Endodermal cell (in vitro differentiated cells): Measurements from ENCODE around the gene CACNA1H. TPM values are rescaled to one million over a fixed set of nuclear protein-coding genes. Genes with fewer than 3 reads are reported as not detected.

Experiments used
- DNase-seq: peaks from one replicate; pipeline ENCODE4 v3.0.0-alpha.2; 2017
- H3K27ac ChIP-seq: 2 replicates; pipeline ENCODE4 v1.5.1; 2013; ENCODE audit warnings: mild to moderate bottlenecking, low read depth, low read length, moderate library complexity
- H3K27me3 ChIP-seq: 2 replicates; pipeline ENCODE4 v1.6.1; 2013; ENCODE audit warnings: mild to moderate bottlenecking, low read length, moderate library complexity; ENCODE audit not compliant: insufficient read depth, control insufficient read depth, poor library complexity, severe bottlenecking
- H3K36me3 ChIP-seq: 2 replicates; pipeline ENCODE4 v1.7.0; 2013; ENCODE audit warnings: mild to moderate bottlenecking, low read length, moderate library complexity; ENCODE audit not compliant: control insufficient read depth, insufficient read depth
- H3K4me1 ChIP-seq: one replicate; pipeline ENCODE4 v1.7.0; 2013; ENCODE audit warnings: low read length; ENCODE audit not compliant: control insufficient read depth, insufficient read depth
- H3K4me3 ChIP-seq: 2 replicates; pipeline ENCODE4 v1.5.1; 2013; ENCODE audit warnings: mild to moderate bottlenecking, low read length, moderate library complexity
- H3K9ac ChIP-seq: 2 replicates; pipeline ENCODE4 v1.6.1; 2013; ENCODE audit warnings: mild to moderate bottlenecking, low read length, moderate library complexity; ENCODE audit not compliant: poor library complexity, severe bottlenecking; ENCODE audit errors: extremely low read depth
- H3K9me3 ChIP-seq: 2 replicates; pipeline ENCODE4 v1.6.1; 2013; ENCODE audit warnings: mild to moderate bottlenecking, low read length, moderate library complexity; ENCODE audit not compliant: control insufficient read depth
- H3K27ac Mint-ChIP-seq: 2 replicates; pipeline ENCODE4 v1.8.0; 2020; ENCODE audit warnings: mixed read lengths
- H3K27me3 Mint-ChIP-seq: 2 replicates; pipeline ENCODE4 v1.8.0; 2021; ENCODE audit warnings: mild to moderate bottlenecking, mixed read lengths; ENCODE audit not compliant: insufficient read depth
- H3K36me3 Mint-ChIP-seq: 2 replicates; pipeline ENCODE4 v1.8.0; 2020; ENCODE audit warnings: low read depth, mixed read lengths
- H3K4me1 Mint-ChIP-seq: 2 replicates; pipeline ENCODE4 v1.8.0; 2020; ENCODE audit warnings: mixed read lengths
- H3K4me3 Mint-ChIP-seq: 2 replicates; pipeline ENCODE4 v1.8.0; 2020; ENCODE audit warnings: mild to moderate bottlenecking, moderate library complexity, mixed read lengths
- H3K9me3 Mint-ChIP-seq: 2 replicates; pipeline ENCODE4 v1.8.0; 2020; ENCODE audit warnings: mild to moderate bottlenecking, mixed read lengths
- CTCF ChIP-seq: fragments of 200-600 bp; sonication (generic); conservative IDR thresholded peaks from 2 replicates; pipeline ENCODE4 v1.5.0; 2021; ENCODE audit warnings: antibody characterized with exemption, mild to moderate bottlenecking
- WGBS, 2 experiments: methylation state at CpG; one replicate each; pipeline versions ENCODE4 v1.1.5 to v1.1.7; 2013; ENCODE audit warnings: missing lambda C conversion rate in 2 of 2, mixed read lengths in 1 of 2; ENCODE audit not compliant: insufficient coverage in 1 of 2, insufficient read length in 1 of 2; 5-methylcytosine and 5-hydroxymethylcytosine counted together
- total RNA-seq, 2 donors: library from RNA; stranded (reverse); fragmentation: NEBNext Ultra II Directional in 1 of 2; extraction: Animal tissue kit (Norgen Biotek cat#: 25700) in 1 of 2; gene quantifications; 2 replicates in 1 of 2; 3 replicates in 1 of 2; pipeline ENCODE4 v1.2.1, GENCODE V29; 2021

Gene CACNA1H
- total RNA-seq, 2 donors from 2014 or later: 31.6 to 45.0 TPM

DNA sequence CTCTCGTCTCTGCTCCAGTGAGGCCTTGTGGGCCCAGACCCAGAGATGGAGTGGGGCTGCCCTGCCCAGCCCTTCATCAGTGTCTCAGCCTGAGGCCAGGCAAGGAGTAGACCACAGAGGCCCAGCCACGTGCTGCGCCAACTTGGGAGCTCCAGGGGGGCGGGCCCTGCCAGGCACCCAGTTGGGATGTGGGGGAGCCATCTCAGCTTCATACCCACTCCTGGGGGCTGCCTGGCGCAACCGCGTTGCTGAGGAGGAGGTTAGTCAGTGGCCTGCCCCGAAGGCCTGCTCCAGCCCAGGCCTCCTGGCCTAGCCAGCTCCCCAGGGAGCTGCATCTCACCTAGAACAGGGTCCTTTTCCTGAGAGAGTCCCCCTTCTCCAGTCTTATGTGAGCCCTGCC lies 60.3 kb downstream of the CACNA1H start:
- Mint-ChIP-seq H3K27me3 (no peaks in the 10 kb centered on the region), H3K4me3 (no peak overlapping the region), H3K9me3 (no peaks in the 10 kb centered on the region), H3K36me3 (peaks cover 10% of the 10 kb centered on the region), H3K27ac (no peak overlapping the region), H3K4me1 (no peaks in the 10 kb centered on the region)
- no peak for TF ChIP-seq CTCF
- Histone ChIP-seq H3K27me3 (no peaks in the 10 kb centered on the region), H3K9ac (no peak overlapping the region), H3K9me3 (no peaks in the 10 kb centered on the region), H3K4me1 (no peaks in the 10 kb centered on the region), H3K4me3 (no peak overlapping the region), H3K27ac (no peak overlapping the region), H3K36me3 (no peaks in the 10 kb centered on the region)
- no peak for DNase-seq
- 93% methylated on average over 7 to 8 of the region's 8 CpGs for WGBS, 2 experiments

DNA sequence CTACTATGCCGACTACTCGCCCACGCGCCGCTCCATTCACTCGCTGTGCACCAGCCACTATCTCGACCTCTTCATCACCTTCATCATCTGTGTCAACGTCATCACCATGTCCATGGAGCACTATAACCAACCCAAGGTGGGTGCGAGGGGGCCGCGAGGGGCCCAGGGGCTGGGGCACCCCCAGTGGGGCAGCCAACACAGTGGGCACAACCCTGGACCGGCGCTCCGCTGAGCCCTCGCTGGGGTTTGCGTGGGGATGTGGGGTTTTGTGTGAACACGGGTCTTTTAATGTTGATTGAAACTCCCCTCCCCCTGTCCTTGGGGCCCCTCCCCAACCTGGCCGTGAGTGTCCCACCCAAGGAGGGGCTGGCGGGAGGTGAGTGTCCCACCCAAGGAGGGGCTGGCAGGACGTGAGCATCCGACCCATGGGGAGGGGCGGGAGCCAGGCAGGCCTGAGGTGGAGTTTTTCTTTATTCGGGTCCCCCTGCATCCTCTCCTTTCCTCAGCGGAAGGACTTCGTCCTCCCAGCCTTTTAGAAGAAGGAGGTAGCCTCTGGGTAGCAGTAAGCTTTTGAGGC lies 61.0 kb downstream of the CACNA1H start:
- WGBS, 2 experiments: 93 to 94% methylated on average over 13 to 23 of the region's 25 CpGs
- Histone ChIP-seq H3K4me1 (no peaks in the 10 kb centered on the region), H3K9ac (no peak overlapping the region), H3K27ac (no peak overlapping the region), H3K4me3 (no peak overlapping the region), H3K36me3 (no peaks in the 10 kb centered on the region), H3K27me3 (no peaks in the 10 kb centered on the region), H3K9me3 (no peaks in the 10 kb centered on the region)
- DNase-seq: no peak
- no peaks in the 10 kb centered on the region for H3K4me1 Mint-ChIP-seq
- no peaks in the 10 kb centered on the region for H3K9me3 Mint-ChIP-seq
- H3K27me3 Mint-ChIP-seq: no peaks in the 10 kb centered on the region
- H3K27ac Mint-ChIP-seq: no peak overlapping the region
- no peak overlapping the region for H3K4me3 Mint-ChIP-seq
- no peak for TF ChIP-seq CTCF
- H3K36me3 Mint-ChIP-seq: peaks cover 8% of the 10 kb centered on the region

- TF ChIP-seq CTCF: no peak
- 94 to 98% methylated on average over 9 to 16 of the region's 16 CpGs for WGBS, 2 experiments
- no peak overlapping the region for H3K27ac ChIP-seq
- no peak overlapping the region for H3K4me3 ChIP-seq
- no peaks in the 10 kb centered on the region for H3K9me3 ChIP-seq
- no peaks in the 10 kb centered on the region for H3K4me1 ChIP-seq
- no peaks in the 10 kb centered on the region for H3K36me3 ChIP-seq
- H3K9ac ChIP-seq: no peak overlapping the region
- DNase-seq: no peak
- no peaks in the 10 kb centered on the region for H3K27me3 ChIP-seq
- Mint-ChIP-seq H3K4me1 (no peaks in the 10 kb centered on the region), H3K27me3 (no peaks in the 10 kb centered on the region), H3K36me3 (peaks cover 4% of the 10 kb centered on the region), H3K9me3 (no peaks in the 10 kb centered on the region), H3K27ac (no peak overlapping the region), H3K4me3 (no peak overlapping the region)
These were observed 61.8 kb downstream of the CACNA1H start for GRCh38 chr16:1214719-1215118.
